BE2C (cell line): ENCODE data around the gene SSBP4.

Experiments
- DNase-seq: peaks from one replicate; pipeline ENCODE4 v3.0.0-alpha.2; 2020
- H3K27me3 ChIP-seq: fragments of 250-450 bp; sonication (Bioruptor Pico); 2 replicates; pipeline ENCODE4 v1.5.1; 2020; ENCODE audit warnings: mild to moderate bottlenecking
- H3K36me3 ChIP-seq: fragments of 250-450 bp; sonication (Bioruptor Pico); 2 replicates; pipeline ENCODE4 v1.5.1; 2020; ENCODE audit warnings: mild to moderate bottlenecking
- H3K4me1 ChIP-seq: fragments of 250-450 bp; sonication (Bioruptor Pico); 2 replicates; pipeline ENCODE4 v1.5.1; 2020
- H3K4me3 ChIP-seq: 2 replicates; pipeline ENCODE4 v1.5.1; 2011; ENCODE audit warnings: low read depth, low read length
- H3K9me3 ChIP-seq: fragments of 250-450 bp; sonication (Bioruptor Pico); 2 replicates; pipeline ENCODE4 v1.5.1; 2020
- TF ChIP-seq, protein P1 (sequence below): IDR thresholded peaks from 2 replicates; pipeline ENCODE4 v1.5.1; 2012; ENCODE audit warnings: mild to moderate bottlenecking, low read depth, low read length

Gene SSBP4

DNA sequence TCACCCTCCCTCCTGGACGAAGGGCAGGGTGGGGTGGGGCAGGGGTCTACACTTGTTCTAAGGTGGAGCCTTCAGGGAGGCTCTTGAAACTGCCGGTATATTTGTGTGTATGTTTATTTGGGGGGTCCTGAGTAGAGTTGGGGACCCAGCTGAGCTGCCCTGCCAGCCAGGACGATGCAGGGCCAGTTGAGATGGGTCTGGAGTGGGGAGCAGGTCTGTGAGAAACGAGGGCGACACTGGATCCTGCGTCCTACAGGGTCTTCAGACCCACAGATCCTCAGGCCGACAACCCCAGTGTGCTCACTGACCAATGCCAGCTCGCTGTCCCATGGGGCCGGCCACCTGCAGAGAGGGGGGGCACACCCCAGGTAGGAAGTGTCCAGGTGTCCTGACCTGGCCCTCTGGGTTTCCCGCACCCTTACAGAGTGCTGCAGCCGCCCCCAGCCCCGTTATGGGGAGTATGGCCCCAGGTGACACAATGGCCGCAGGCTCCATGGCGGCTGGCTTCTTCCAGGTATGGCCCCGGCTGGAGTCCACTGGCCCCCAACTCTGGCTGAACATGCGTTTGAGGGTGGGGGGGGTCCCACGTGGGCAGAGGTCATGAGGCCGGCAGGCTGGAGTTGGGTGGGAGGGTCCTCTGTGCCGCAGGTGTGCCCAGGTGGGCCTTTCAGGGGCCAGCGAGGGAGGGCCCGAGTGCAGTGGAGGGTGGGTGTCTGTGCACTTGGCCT is 11.4 kb downstream of the SSBP4 start:
- Histone ChIP-seq H3K4me1 (peaks cover 43% of the 10 kb centered on the region), H3K9me3 (no peaks in the 10 kb centered on the region), H3K36me3 (peaks cover 29% of the 10 kb centered on the region), H3K27me3 (no peaks in the 10 kb centered on the region), H3K4me3 (no peak overlapping the region)
- TF ChIP-seq, protein P1, sequence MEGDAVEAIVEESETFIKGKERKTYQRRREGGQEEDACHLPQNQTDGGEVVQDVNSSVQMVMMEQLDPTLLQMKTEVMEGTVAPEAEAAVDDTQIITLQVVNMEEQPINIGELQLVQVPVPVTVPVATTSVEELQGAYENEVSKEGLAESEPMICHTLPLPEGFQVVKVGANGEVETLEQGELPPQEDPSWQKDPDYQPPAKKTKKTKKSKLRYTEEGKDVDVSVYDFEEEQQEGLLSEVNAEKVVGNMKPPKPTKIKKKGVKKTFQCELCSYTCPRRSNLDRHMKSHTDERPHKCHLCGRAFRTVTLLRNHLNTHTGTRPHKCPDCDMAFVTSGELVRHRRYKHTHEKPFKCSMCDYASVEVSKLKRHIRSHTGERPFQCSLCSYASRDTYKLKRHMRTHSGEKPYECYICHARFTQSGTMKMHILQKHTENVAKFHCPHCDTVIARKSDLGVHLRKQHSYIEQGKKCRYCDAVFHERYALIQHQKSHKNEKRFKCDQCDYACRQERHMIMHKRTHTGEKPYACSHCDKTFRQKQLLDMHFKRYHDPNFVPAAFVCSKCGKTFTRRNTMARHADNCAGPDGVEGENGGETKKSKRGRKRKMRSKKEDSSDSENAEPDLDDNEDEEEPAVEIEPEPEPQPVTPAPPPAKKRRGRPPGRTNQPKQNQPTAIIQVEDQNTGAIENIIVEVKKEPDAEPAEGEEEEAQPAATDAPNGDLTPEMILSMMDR = no peak
- peak; percentile 20 for DNase-seq

GRCh38 chr19:18431351-18432197 is 12.4 kb downstream of the SSBP4 start:
- H3K9me3 ChIP-seq = no peaks in the 10 kb centered on the region
- DNase-seq = peak; percentile 42
- H3K27me3 ChIP-seq = no peaks in the 10 kb centered on the region
- peaks cover 35% of the 10 kb centered on the region for H3K36me3 ChIP-seq
- H3K4me1 ChIP-seq = peaks cover 44% of the 10 kb centered on the region
- TF ChIP-seq, protein P1 = no peak
- H3K4me3 ChIP-seq = no peak overlapping the region; the same call in 1 of the 2 replicates

- Histone ChIP-seq H3K27me3 (no peaks in the 10 kb centered on the region), H3K4me3 (peak overlapping the region; percentile 59), H3K9me3 (no peaks in the 10 kb centered on the region), H3K36me3 (peaks cover 35% of the 10 kb centered on the region), H3K4me1 (peaks cover 46% of the 10 kb centered on the region)
- TF ChIP-seq, protein P1 = no peak
- no peak for DNase-seq
Observed at GRCh38 chr19:18432275-18433014, 13.2 kb downstream of the SSBP4 start.

DNA sequence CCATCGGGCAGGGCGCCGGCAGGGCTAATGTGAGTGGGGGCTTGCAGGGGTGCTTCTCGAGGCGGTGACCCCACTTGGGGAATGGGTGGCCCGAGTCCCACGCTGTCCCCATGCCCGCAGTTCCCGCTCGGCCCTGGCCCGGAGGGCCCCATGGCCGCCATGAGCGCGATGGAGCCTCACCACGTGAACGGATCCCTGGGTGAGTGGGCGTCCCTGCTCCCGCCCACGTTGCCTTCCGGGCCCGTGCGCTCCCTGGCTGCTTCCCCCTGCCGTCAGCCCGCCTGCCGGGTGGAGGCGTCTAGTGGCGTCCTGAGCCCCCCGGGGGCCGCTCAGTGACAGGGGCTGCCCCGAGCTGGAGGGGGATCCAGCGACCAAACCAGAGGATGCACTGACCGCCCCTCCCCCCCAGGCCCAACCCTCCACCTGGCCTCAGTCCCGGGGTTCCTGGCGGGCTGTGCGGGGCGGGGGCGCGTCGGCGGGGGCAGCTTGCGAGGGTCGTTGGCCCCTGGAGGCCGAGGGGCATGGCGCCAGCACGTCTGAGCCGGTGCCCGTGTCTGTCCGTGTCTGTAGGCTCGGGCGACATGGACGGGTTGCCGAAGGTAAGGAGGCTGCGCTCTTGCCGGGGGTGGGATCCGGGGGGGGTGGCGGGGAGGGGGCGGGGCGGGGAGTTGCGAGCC is 14.0 kb downstream of the SSBP4 start:
- peak; percentile 81 for DNase-seq
- H3K4me3 ChIP-seq = peak overlapping the region; percentile 59
- H3K27me3 ChIP-seq = no peaks in the 10 kb centered on the region

DNA sequence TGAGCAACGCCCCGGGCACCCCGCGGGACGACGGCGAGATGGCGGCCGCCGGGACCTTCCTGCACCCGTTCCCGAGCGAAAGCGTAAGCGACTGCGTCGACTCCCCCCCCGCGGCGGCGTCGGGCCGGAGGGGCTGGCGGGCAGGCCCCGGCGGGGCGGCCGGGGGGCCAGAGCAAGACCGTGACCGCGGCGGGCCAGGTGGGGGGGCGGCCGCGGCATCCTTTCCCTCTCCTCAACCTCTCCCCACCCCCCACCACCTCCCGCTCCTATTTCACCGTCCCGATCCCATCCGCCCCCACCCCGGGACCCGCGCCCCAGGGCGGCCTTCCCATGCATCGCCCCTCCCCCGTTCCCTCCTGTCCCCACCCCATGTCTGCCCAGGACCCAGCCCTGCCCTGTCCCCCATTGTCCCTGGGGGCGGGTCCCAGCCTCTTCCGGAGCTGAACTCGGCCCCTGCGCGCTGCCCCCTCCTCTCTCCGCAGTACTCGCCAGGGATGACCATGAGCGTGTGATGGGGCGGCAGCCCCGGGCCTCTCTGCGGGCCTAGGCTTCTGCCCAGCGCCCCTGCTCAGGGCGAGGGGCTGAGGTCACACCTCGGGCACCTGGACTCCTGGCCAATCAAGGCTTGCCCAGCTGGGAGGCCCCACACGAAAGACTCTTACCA is 14.7 kb downstream of the SSBP4 start:
- H3K4me3 ChIP-seq = peak overlapping the region; percentile 59
- H3K36me3 ChIP-seq = peaks cover 31% of the 10 kb centered on the region
- DNase-seq = peak; percentile 70
- TF ChIP-seq, protein P1 = no peak
- no peaks in the 10 kb centered on the region for H3K9me3 ChIP-seq
- H3K4me1 ChIP-seq = peaks cover 35% of the 10 kb centered on the region
- H3K27me3 ChIP-seq = no peaks in the 10 kb centered on the region

More for the DNA sequence above, 14.0 kb downstream of the SSBP4 start:
- TF ChIP-seq, protein P1 = no peak
- Histone ChIP-seq H3K4me1 (peaks cover 41% of the 10 kb centered on the region), H3K36me3 (peaks cover 33% of the 10 kb centered on the region), H3K9me3 (no peaks in the 10 kb centered on the region)
